GM13976 (cell line): ENCODE measurements around the gene HOXD13.

Source experiments
- DNase-seq: peaks from one replicate; pipeline ENCODE4 v3.0.0; 2012; ENCODE audit warnings: low spot score
- CTCF ChIP-seq: IDR thresholded peaks from 2 replicates; pipeline ENCODE4 v1.5.1; 2012; ENCODE audit warnings: borderline replicate concordance, mild to moderate bottlenecking; ENCODE audit not compliant: insufficient read depth; ENCODE audit errors: extremely low read depth, missing control alignments, control extremely low read depth
- in situ Hi-C: fragments of 300-500 bp; cut with MboI; formaldehyde crosslinking; loops from one replicate; pipeline ENCODE4 v1.12.0; 2022; ENCODE audit warnings: low sequenced_read_pairs, mixed read lengths, inconsistent platforms; ENCODE audit not compliant: unreplicated experiment

Gene HOXD13

DNA sequence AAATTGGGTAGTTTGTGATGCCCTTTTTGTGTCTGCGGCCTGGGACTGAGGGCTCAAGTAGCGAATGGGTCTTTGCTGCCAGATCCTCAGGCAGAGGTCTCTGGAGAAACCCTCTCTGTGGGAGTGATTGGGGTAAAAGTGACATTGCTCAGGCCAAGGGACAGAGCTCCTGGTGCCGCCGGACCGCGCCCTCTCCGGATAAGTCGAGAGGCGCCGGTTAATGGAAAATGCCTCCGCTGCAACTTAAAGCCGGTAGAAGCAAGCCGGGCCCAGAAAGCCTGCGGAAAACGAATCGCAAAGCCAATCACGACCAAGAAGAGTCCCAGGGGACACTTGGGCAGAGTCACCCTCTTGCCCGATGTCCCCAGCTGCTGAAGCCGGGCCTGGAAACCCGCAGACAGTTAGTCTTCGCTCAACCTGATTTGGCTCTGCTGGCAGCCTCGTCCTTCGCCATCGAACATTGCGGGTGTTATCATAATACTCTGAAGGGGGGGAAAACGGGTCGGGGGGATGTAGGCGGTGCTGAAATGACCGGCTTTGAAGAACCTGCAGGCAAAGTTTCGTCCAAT, 6.7 kb downstream of the HOXD13 start:
- no peak for DNase-seq
- no peak for TF ChIP-seq CTCF
- in situ Hi-C loops = loop anchor here (25.0 kb wide), 1 partner anchor 737 kb away; no protein-coding TSS in a partner anchor

GRCh38 chr2:176099728-176100546, 7.4 kb downstream of the HOXD13 start, which contains the start of gene HOXD12:
Gene HOXD12 (plus strand): TSS chr2:176099795. CDS start chr2:176099802, 7 bp downstream.
- TF ChIP-seq CTCF = no peak
- in situ Hi-C loops = loop anchor here (25.0 kb wide), 1 partner anchor 738 kb away; no protein-coding TSS in a partner anchor
- DNase-seq = no peak

DNA sequence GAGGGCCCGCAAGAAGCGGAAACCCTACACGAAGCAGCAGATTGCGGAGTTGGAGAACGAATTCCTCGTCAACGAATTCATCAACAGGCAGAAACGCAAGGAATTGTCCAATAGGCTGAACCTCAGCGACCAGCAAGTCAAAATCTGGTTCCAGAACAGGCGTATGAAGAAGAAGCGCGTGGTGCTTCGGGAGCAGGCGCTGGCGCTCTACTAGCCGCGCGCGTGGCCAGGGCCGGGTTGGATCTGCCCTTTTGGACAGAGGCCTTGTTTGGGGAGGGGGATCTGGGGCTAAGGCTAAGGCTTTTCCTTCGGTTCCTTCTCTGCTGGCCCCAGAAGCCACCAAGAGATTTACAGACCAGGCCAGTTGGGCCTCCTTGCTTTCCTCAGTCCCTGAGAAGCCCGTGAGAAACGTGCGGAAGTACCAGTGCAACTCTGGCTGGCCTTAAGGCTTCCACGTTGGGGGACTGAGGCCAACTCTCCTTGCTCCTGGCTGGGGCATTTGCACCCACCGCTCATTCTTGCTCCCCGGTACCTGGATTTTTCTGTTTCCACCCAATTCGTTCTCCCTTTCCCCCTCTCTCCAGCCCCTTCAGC, 8.1 kb downstream of the HOXD13 start:
- TF ChIP-seq CTCF = no peak
- in situ Hi-C loops = no loop called here
- no peak for DNase-seq

DNA sequence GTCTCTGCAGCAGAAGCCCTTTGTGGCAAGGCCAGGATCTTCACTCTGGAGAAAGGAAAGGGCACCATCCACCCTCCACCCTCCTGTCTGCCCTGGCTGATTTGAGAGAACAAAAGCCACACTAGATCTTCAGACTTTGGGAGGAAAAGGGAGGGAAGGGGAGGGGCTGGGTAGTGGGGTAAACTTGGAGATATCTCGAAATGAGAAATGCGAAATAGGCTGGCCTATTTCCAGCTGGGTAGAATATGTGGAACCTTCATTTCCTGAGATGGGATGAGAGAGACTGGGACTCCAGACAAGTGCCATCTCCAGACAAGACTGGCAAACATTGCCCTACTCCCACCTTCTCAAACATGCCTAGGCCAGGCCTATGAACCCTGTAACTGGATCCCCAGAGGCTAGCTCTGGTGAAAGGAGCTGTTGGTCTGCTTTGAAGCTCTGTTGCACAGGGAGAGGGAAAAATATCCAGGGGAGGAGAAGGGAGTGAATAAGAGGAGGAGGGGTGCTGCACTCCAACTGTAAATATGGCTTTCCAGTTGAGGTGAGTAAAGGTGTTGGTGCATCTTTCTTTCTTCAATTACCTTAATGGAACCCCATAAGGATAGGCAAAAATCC, 8.8 kb downstream of the HOXD13 start:
- TF ChIP-seq CTCF = no peak
- in situ Hi-C loops = no loop called here
- DNase-seq = no peak

DNA sequence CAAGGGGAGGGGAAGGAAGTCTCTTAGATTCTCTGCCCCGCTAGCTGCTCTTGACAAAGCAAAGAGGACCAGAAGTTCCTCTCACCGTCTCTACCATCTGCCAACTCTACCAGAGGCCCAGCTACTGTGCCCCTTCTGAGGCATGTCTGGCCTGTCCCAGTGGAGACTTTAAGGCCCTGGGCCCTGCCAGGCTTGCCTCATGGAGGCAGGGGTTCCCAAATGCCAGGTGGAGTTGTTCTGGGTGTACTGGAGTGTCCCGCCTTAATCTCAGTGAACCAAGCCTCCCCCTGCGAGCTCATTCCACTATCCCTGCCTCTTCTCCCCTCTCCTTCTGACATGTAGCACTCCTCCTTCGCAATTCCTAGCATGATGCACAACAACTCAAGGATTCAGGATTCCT, 9.3 kb downstream of the HOXD13 start:
- in situ Hi-C loops = no loop called here
- DNase-seq = no peak
- no peak for TF ChIP-seq CTCF

DNA sequence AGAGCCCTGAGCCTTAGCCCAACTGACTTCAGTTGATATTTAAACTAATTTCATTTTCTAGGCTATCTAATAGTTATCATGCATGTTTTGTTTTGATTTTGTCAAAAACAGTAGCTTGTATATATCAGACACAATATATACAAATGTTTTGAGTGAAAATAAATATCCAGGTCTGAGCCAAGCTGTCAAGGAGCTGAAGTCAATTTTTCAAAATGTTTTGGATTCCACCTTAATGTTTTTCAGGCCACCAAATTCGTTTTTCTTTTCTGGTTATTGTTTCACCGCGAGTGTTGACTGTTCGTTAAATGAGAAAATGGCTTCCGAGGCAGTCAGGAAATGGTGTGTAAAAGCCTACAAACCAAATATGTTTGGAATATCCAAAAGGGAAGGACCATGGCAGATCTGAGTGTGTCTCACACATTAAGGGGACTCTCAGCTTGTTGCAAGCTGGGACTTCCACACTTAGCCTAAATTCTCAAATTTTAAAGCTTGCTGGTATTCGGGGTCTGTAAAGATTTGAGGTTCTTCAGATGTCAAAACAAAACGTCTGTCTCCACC, 9.9 kb downstream of the HOXD13 start:
- in situ Hi-C loops = no loop called here
- TF ChIP-seq CTCF = no peak
- DNase-seq = no peak
